Measurements from ENCODE around the gene CETP. TPM values are rescaled to one million over a fixed set of nuclear protein-coding genes. Genes with fewer than 3 reads are reported as not detected.

Gene CETP
- total and polyA plus RNA-seq, 9 of the 15 experiments (the other 6 are each of a cell fraction or from before 2014, with no cell fraction given) = 0.07 to 0.11 TPM; not detected in 7

GRCh38 chr16:56919099-56919800 lies 42.5 kb upstream of the CETP start (continued):
- TF ChIP-seq ZBTB11 (CRISPR knock-in tag; IDR thresholded peaks at IDR 0.05) (no peak), ILK (tag; IDR thresholded peaks at IDR 0.05; ENCODE audit: borderline replicate concordance, low read depth) (no peak), MITF (IDR thresholded peaks at IDR 0.05) (no peak), ZNF217 (CRISPR knock-in tag; IDR thresholded peaks at IDR 0.05) (no peak), ZNF316 (IDR thresholded peaks at IDR 0.05) (0 out of 2 replicates have a peak, but pooled peaks have one; percentile 29), BACH1 (tag; IDR thresholded peaks at IDR 0.05) (no peak), E2F4 (CRISPR knock-in tag; IDR thresholded peaks at IDR 0.05; ENCODE audit: low read depth) (no peak), JUNB (CRISPR knock-in tag; conservative IDR thresholded peaks at IDR 0.05) (no peak), ZSCAN29 (IDR thresholded peaks at IDR 0.05) (no peak), IFI16 (CRISPR knock-in tag; IDR thresholded peaks at IDR 0.05) (no peak), CREB5 (CRISPR knock-in tag; IDR thresholded peaks at IDR 0.05) (no peak), PHF20 (IDR thresholded peaks at IDR 0.05; ENCODE audit: partially characterized antibody) (no peak), MLLT1 (IDR thresholded peaks at IDR 0.05) (peak in 1 of 2 experiments; percentile 55; a peak in 1 of 4 replicates), GABPA (tag; conservative IDR thresholded peaks at IDR 0.05; ENCODE audit: low read depth) (no peak), ZBTB17 (CRISPR knock-in tag; IDR thresholded peaks at IDR 0.05) (peak; percentile 74; the same call in 1 of the 2 replicates)

Measured in K562 (cell line).